Measurements from ENCODE around the gene CLIC5.
"Not testable (repeated sequence)": the region's sequence is repeated elsewhere in the genome, so short reads cannot be mapped to it uniquely, and the experiment has no call there.

Gene CLIC5

DNA sequence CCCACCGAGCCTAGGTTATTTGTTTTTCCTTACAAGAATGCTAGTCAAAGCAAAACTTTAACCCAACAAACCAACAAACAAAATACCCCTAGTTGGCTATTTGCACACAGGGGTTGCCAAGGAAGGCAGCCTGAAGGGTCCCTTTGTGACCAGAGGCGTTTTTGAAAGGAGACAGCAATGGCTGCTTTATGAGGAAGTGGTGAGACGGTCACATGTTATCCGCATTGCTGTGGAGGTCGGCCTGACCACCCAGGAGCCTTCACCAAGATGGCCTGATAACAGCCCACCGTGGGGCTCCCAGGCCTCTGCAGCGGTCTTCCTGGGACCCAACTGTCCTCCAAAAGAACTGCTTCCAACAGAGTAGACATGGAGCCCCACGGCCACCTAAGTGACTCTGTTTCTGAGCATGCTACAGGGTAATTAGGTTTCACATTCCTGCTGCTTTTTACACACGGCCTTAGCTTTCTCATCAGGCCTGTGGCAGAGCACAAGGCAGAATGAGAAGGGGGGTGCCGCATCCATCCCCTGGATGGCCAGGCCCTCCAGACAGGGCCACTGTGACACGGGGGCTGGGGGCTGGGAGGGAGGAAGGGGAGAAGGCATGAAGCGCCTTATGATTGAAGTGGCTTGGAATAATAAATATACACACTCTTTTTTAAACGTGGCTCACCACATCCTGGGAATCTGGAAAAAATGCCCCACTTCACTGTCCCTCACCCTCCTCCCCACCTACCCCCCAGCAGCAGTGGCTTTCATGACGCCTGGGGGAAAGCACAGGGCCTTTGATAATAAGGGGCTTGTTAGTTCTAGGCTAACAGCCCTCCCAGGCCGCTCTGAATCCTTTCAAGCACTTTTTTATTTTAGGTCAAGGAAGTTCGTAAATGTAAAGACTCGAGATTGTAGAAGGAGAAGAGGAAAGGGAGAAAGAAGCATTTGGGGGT lies 86.0 kb downstream of the CLIC5 start:
- DNase-seq: no peak
- TF ChIP-seq POLR2A (IDR thresholded peaks at IDR 0.05; ENCODE audit: low read length) (no peak), GATA1 (IDR thresholded peaks at IDR 0.05; ENCODE audit: low read depth, low read length) (no peak)

DNA sequence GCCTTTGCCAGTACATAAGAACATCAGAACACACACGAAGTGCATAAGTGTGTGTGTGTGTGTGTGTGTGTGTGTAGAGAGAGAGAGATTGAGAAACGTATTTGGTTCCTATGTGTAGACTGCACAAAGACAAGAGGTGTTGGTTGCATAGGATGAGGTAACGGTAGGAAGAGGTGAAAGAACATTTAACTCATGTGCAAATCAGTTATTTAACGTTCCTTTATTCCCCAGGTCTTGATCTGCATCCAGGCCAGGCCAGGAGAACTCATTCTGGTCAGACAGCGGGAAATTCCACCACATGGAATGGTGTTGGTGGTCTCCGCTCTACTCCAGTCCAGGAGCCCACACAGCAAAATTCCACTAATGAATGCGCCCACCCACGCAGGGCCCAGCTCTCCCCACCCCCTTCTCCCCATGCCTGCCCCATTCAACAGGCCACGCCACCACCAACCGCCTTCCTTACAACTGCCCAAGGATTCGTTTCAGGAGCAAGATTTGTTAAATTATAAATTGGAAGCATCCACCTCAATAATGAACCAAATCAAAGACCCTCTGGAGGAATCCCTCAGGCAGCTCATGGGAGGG lies 86.8 kb downstream of the CLIC5 start:
- TF ChIP-seq GATA1 (IDR thresholded peaks at IDR 0.05; ENCODE audit: low read depth, low read length) (no peak), POLR2A (IDR thresholded peaks at IDR 0.05; ENCODE audit: low read length) (no peak)
- DNase-seq: no peak

DNA sequence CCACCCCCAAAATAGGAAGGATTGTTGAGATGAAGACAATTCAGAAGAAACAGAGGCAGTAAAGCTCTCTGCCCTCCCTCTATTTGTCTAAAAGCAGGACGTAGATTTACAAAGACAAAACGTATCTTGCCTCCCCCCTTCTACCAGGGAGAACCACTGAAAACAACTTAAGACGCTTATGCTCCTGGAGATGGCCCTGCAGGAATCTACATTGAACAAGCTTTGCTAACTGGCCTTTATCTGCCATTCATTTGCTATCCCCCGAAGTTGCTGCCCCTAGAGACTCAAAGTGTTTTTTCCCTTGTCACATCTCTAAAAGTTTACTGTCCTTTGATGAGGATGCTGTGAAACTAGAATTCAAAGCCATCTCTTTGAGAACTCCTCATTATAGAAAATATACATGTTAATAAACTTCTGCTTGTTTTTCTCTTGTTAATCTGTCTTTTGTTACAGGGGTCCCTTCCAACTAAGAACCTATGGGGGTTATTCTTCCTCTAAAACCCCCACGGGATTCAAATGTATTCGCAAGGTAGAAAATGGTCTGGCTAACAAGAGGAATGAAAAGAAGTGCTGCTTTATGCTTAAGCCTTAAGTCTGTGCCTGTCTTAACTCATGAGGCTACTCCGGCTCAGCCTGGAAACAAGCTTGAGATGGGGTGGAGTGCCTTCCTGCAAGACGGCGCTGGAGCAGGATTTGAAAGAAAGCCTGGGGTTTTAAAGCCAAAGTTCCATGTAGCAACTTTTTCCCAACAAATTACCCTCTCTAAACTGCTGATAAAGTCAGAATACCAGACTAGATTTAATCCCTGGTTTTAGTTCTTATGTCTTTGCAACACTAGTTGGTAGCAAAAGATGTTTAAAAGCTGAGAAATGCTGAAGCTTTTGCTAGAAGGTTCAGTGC lies 88.0 kb downstream of the CLIC5 start:
- DNase-seq: no peak
- no peak for TF ChIP-seq GATA1 (IDR thresholded peaks at IDR 0.05; ENCODE audit: low read depth, low read length)

DNA sequence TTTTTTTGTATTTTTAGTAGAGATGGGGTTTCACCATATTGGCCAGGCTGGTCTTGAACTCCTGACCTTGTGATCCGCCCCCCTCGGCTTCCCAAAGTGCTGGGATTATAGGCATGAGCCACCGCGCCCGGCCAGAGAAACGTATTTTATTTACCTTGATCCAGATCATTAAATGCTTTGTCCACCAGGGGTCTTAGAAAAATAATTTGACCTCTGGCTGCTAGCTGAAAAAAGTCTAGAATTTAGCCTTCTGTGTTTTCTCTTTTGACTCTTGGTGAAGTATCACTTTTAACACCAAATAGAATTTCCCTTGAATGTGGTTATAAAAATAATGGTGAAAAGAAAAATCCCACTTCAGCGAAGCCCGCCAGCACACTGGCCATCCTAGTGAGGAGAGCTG lies 89.2 kb downstream of the CLIC5 start:
- DNase-seq: not testable (repeated sequence)

DNA sequence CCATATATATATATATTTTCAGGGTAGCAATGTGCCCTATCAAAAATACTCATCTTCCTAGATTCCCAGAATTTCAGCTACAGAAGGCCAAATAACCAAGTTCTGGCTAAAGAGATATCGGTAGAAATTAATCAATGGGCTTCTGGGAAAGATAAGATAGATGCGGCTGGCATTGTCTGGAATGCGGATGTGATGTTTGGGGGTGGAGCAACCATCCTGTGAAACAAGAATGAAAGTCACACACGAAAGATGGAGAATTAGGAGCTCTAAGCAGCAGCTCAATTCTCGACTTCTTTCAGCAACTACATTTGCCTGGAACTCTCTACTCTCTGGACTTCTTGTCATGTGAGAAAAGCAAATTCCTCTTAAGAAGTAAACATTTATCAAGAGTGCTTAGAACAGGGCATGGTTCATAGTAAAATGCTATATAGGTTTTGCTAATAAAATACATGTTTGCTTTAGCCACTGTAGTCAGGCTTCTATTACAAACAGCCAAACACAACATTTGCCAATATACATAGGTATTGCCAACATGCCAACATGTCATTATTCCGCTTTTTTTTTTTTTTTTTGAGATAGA lies 90.8 kb downstream of the CLIC5 start:
- DNase-seq: no peak
- TF ChIP-seq POLR2A (IDR thresholded peaks at IDR 0.05; ENCODE audit: low read length) (no peak), GATA1 (IDR thresholded peaks at IDR 0.05; ENCODE audit: low read depth, low read length) (no peak)

DNA sequence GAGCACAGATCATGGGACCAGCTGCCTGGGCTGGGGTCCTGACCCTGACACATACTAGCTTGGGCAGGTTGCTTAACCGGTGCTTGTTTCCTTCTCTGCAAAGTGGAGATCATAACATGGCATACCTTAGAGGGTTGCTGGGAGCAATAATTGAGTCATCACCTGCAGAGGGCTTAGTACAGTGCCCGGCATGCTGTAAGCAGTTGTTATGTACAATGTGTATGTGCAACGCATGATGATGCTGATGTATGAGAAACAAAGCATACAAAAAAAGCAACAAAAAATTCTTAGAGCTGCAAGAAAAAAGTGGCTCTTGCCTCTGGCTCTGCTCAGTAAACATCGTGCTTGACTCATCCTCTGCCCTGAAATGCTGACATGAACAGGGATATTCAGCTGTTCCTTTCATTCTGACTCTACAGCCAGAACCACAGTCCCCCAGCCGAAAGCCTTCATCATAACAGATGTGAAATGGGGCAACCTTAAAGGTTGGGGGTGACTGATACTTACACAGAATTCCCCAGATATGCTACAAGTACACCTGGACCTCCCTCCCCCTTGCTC lies 91.7 kb downstream of the CLIC5 start:
- no peak for DNase-seq
- TF ChIP-seq POLR2A (IDR thresholded peaks at IDR 0.05; ENCODE audit: low read length): no peak

DNA sequence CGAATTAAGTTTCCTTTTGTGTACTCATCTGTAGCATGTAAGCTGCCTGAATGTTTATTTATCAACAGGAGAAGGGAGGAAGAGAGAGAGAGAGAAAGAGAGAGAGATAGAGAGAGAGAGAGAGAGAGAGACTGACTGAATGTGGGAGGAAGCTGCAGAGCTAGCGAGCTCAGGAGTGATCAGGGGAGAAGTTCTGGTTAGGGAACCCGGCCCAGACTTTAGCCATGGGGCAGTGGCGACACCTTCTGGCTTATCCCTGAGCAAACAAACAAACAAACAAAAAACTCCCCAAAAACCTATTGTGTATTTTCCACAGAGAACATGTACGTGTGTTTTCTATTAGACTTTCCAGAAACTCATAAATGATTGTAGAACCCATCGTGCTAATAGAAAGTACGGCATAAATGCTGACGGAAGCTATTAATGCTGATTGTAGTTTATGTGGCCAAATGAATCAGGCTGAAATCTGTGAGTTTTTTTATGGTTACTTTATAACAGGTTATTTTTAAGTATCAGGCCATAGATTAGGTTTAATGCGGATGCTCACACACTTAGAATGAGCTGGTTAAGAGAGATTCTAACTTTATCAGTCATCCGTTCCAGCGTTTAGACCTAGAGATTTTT lies 92.8 kb downstream of the CLIC5 start:
- TF ChIP-seq POLR2A (IDR thresholded peaks at IDR 0.05; ENCODE audit: low read length) (no peak), GATA1 (IDR thresholded peaks at IDR 0.05; ENCODE audit: low read depth, low read length) (no peak)

DNA sequence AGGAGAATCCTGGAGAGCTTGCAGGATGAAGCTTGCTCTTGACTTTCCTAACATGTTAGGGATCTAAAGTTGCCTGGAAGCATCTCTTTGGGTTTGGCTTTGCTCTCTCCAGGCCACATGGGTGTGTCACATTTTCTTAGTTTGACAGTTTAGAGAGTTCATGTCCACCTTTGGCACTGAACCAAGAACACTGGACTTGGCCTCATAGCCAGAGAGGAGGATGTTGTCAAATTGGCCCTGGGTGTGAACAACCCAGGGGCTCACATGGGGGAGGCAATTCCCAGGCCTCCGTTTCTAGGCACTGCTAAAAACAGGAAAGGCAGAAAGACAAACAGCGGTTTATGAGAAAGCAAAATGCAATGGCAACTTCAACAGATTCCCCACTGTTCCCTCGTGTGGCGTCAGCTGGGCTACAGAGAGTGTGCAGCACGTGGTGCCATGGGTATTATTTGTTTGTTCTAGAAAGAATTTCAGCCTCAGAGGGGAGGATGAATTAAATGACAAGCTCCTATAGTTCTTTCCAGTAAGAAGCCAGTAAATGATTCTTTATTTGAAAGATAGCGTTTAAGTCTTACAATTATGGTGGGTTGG lies 93.9 kb downstream of the CLIC5 start:
- DNase-seq: no peak
- no peak for TF ChIP-seq GATA1 (IDR thresholded peaks at IDR 0.05; ENCODE audit: low read depth, low read length)
- TF ChIP-seq POLR2A (IDR thresholded peaks at IDR 0.05; ENCODE audit: low read length): no peak

More for the DNA sequence above, 92.8 kb downstream of the CLIC5 start:
- DNase-seq: peak; percentile 36 to 65

DNA sequence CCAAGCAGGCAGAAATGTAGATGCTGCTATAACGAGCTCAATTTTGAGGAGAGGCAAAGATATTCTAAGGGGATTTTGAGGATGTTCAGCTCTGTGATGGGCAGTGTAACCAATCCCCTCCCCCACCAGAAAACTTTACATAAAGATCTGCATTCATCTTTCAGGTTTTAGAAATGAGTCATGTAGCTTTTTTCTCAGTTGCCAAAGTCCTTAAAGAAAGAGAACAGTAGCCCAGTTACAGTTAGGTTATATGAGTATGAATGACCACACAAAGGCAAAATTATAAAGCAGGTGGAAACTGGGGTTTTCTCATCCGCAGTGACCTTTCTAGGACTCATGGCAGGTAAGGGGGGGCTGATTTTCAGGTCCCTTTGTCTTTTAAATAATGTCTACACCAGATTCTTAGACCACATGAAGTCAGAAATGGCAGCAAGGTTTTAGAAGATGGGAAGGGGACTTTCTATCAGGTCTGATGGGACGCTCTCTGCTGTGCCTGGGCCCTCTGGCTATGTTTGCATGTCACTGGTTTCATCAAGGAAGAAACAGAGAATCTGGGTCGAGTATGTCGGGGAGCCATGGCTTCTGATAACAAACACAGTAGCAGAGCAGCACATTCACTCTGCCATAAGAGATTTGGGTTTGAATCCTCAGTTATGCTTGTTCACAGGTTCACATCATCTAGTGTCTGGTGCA lies 94.7 kb downstream of the CLIC5 start:
- no peak for DNase-seq

DNA sequence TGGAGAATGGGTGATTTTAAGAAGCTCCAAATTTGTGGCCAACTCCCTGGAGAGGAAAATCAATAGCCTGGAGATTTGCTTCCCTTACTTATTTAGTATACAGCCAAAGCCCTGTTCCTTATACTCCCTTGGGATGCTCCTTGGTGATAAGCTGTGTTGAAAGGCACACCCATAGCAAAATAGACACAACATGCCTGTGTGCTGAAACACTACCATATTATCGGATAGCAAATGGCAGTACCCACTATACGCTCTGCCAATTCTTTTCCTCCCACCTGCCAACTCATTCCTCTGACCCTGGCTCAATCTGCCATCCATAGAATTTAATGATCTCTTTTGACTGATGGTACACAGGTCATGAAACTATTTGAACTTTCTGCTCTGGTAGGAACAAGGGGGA lies 98.2 kb downstream of the CLIC5 start:
- DNase-seq: no peak

More for the DNA sequence above, 94.7 kb downstream of the CLIC5 start:
- TF ChIP-seq POLR2A (IDR thresholded peaks at IDR 0.05; ENCODE audit: low read length): no peak
- TF ChIP-seq GATA1 (IDR thresholded peaks at IDR 0.05; ENCODE audit: low read depth, low read length): no peak

DNA sequence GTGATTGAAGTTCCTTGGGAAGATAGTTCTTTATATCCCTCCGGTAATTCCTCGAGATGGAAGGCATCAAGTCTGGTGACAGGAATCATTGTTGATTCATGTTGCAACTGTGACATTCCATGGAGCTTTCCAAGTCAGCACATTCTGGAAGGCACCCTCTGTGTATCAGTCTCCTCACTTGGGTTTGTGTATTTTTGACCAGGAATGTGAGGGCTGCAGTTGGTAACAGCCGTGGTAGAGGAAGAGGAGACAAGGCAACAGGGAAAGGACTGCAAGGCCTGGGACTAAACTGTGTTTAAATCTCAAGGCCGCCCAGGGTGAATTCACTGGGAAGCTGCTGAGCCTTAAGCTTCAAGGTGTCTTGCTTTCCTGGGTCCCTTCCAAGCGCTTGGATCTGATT lies 99.0 kb downstream of the CLIC5 start:
- TF ChIP-seq POLR2A (IDR thresholded peaks at IDR 0.05; ENCODE audit: low read length) (no peak), GATA1 (IDR thresholded peaks at IDR 0.05; ENCODE audit: low read depth, low read length) (no peak)
- DNase-seq: no peak

More for the DNA sequence above, 98.2 kb downstream of the CLIC5 start:
- TF ChIP-seq POLR2A (IDR thresholded peaks at IDR 0.05; ENCODE audit: low read length): no peak
- TF ChIP-seq GATA1 (IDR thresholded peaks at IDR 0.05; ENCODE audit: low read depth, low read length): no peak

DNA sequence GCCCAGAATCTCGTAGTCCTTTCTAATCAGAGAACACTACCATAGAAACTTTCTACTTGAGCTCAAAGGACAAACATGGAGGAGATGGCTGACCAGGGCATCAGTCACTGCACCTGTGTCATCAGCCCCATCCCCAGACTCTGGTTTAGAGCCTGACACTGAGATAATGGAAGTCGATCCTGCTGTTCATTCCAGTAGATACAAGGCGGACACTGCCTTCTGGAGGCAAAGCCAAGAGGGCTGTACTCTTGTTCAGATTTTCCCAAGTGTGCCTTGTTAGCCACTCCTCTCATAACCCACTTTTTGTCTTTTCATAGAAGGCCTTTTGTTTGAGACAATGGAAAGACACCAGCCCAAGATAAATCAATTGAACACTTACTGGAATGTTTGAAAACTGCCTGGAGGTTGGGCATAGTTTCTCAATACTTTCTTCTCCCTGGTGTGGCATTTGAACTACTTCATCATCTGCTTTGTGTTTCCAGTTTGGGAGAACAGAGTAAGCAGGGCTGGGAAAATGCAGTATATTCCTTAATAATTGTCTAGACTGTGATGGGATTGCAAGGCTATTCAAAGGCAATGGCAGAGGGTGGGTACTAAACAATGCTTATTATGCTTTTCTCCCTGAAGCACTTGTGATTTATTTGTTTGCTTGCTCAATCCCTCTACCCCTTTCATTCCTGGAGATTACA lies 99.7 kb downstream of the CLIC5 start:
- TF ChIP-seq POLR2A (IDR thresholded peaks at IDR 0.05; ENCODE audit: low read length) (no peak), GATA1 (IDR thresholded peaks at IDR 0.05; ENCODE audit: low read depth, low read length) (no peak)
- no peak for DNase-seq
